ENCODE measurements around the gene RYR2.

DNA sequence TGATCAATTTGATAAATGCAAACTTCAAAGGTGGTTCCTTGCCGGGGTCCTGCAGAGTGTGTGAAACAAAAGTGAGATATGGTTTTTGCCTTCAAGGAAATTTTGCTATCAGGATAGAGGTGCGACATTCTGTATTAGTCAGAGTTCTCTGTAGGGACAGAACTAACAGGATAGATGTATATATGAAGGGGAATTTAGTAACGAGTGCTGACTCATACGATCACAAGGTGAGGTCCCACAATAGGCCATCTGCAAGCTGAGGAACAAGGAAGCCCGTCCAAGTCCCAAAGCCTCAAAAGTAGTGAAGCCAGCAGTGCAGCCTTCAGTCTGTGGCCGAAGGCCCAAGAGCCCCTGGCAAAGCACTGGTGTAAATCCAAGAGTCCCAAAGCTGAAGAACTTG lies 157.0 kb downstream of the RYR2 start:
- no peak for TF ChIP-seq POLR2A (IDR thresholded peaks at IDR 0.05)
- no peak for TF ChIP-seq POLR2AphosphoS5 (IDR thresholded peaks at IDR 0.05)
